Measurements from ENCODE around the gene ZC3HAV1. TPM values are rescaled to one million over a fixed set of nuclear protein-coding genes. Genes with fewer than 3 reads are reported as not detected.
"Not testable (repeated sequence)": the region's sequence is repeated elsewhere in the genome, so short reads cannot be mapped to it uniquely, and the experiment has no call there.

The ZC3HAV1 gene
- total RNA-seq, 6 donors from 2014 or later: 30.2 to 47.6 (median 33.5) TPM

DNA sequence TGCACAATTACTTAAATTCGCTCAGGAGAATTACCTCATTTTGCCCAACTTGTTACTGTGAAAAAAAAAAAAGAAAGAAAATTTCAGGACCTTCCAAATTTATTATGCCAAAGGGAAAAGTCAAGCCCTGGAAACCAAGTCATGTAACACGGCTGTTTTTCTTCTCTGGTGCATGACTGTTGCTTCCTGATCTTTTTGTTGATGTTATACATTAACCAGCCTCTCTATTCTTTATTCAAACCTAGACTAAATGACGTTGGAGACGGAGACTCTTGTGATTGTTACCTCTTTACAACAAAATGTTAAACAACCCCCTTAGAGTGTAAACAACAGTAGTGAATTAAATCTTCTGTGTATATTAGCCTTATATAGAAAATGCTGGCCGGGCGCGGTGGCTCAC lies 16.1 kb upstream of the ZC3HAV1 start:
- ATAC-seq (ENCODE audit: low FRiP score in 2 of 2) (no peak), DNase-seq (no peak)
- no peaks in the 10 kb centered on the region for H3K36me3 ChIP-seq
- TF ChIP-seq POLR2AphosphoS5 (IDR thresholded peaks at IDR 0.05) (no peak), EP300 (IDR thresholded peaks at IDR 0.05) (no peak), POLR2A (IDR thresholded peaks at IDR 0.05) (no peak)
- TF ChIP-seq, protein P1, sequence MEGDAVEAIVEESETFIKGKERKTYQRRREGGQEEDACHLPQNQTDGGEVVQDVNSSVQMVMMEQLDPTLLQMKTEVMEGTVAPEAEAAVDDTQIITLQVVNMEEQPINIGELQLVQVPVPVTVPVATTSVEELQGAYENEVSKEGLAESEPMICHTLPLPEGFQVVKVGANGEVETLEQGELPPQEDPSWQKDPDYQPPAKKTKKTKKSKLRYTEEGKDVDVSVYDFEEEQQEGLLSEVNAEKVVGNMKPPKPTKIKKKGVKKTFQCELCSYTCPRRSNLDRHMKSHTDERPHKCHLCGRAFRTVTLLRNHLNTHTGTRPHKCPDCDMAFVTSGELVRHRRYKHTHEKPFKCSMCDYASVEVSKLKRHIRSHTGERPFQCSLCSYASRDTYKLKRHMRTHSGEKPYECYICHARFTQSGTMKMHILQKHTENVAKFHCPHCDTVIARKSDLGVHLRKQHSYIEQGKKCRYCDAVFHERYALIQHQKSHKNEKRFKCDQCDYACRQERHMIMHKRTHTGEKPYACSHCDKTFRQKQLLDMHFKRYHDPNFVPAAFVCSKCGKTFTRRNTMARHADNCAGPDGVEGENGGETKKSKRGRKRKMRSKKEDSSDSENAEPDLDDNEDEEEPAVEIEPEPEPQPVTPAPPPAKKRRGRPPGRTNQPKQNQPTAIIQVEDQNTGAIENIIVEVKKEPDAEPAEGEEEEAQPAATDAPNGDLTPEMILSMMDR (IDR thresholded peaks at IDR 0.05): no peak
- H3K4me1 ChIP-seq: no peaks in the 10 kb centered on the region
- no peak overlapping the region for H3K4me3 ChIP-seq
- H3K9me3 ChIP-seq: no peaks in the 10 kb centered on the region
- 77 to 86% methylated on average over 7 of the region's 7 CpGs for WGBS, 2 donors
- H3K27ac ChIP-seq: no peak overlapping the region
- no peaks in the 10 kb centered on the region for H3K27me3 ChIP-seq

DNA sequence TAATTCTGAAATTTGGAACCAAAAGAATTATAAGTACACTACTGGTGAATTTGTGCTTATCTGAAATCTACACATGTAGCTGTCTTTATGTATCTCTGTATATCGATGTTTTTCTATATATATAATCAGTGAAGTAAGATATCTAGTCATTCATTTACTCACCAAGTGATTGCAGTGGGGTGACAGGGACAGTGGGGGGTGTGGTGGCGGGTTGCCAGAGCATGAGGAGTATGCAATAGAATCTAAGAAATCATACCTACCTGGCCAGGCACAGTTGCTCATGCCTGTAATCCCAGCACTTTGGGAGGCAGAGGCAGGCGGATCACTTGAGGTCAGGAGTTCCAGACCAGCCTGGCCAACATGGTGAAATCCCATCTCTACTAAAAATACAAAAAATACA lies 15.5 kb upstream of the ZC3HAV1 start:
- not testable (repeated sequence) for H3K4me1 ChIP-seq; H3K9me3 ChIP-seq; H3K27ac ChIP-seq; DNase-seq; H3K36me3 ChIP-seq; ATAC-seq (ENCODE audit: low FRiP score in 2 of 2); H3K27me3 ChIP-seq; H3K4me3 ChIP-seq
- WGBS, 2 donors: 85 to 87% methylated on average over 3 of the region's 3 CpGs

DNA sequence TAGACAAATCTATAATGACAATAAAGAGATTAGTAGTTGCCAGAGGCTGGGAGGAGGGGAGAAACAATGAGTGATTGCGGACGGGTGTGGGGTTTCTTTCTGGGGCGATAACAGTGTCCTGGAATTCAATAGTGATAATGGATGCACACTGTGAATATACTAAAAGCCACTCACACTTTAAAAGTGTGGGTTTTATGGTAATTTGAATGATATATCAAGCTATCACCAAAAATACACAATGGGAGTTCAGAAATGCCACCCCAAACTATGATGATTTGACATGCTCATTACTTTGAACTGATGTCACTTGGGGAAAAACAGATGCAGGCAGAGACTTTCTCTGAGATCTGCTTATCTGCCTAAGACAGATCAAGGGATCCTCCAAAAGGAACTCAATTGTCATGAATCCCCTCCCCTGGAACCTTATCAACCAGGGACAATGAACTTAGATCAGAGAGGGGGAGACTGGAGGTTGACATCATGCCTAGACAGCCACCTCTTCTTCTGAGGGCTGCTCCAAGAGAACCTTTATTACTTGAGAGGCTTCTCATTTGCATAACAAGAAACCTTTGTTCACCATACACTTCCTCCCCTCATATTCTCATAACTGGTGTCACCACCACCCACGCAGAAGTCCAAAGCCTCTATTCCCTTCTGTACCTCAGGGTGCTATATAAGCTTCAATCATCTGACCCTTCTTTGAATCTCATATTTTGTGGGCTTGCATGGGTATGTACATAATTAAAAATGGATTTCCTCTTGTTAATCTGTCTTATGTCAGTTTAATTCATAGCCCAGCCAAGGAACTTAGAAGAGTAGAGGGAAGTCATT lies 14.8 kb upstream of the ZC3HAV1 start:
- WGBS, 2 donors: 80 to 86% methylated on average over 4 of the region's 4 CpGs

DNA sequence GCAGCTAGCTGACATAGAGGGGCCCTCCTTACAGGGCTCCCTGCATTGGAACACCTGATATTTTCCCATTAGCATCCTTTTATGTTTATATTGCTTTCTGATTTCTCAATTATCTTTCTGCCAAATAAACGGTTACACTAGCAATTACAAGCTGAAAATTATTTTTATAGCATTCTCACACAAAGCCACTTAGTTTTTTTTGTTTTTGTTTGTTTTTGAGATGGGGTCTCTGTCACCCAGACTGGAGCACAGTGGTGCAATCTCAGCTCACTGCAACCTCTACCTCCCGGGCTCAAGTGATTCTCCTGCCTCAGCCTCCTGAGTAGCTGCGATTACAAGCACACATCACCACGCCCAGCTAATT lies 9.9 kb upstream of the ZC3HAV1 start:
- Histone ChIP-seq H3K36me3 (no peaks in the 10 kb centered on the region), H3K4me3 (no peak overlapping the region), H3K27ac (peak overlapping the region in 1 of 4 donors; percentile 77), H3K27me3 (no peaks in the 10 kb centered on the region), H3K9me3 (no peaks in the 10 kb centered on the region), H3K4me1 (peaks cover 0 to 15% (median 2%) of the 10 kb centered on the region in 4 donors)
- no peak for DNase-seq
- WGBS, 2 donors: 82 to 83% methylated on average over 4 of the region's 4 CpGs
- no peak for ATAC-seq (ENCODE audit: low FRiP score in 2 of 2)
- TF ChIP-seq, protein P1 (IDR thresholded peaks at IDR 0.05): no peak

More for the DNA sequence above, 14.8 kb upstream of the ZC3HAV1 start:
- TF ChIP-seq POLR2AphosphoS5 (IDR thresholded peaks at IDR 0.05) (no peak), EP300 (IDR thresholded peaks at IDR 0.05) (no peak), POLR2A (IDR thresholded peaks at IDR 0.05) (no peak)
- TF ChIP-seq, protein P1 (IDR thresholded peaks at IDR 0.05): no peak
- Histone ChIP-seq H3K27ac (no peak overlapping the region), H3K9me3 (no peaks in the 10 kb centered on the region), H3K36me3 (no peaks in the 10 kb centered on the region), H3K27me3 (no peaks in the 10 kb centered on the region), H3K4me3 (no peak overlapping the region), H3K4me1 (peaks cover 0 to 2% (median 0%) of the 10 kb centered on the region in 4 donors)
- DNase-seq (no peak), ATAC-seq (ENCODE audit: low FRiP score in 2 of 2) (no peak)

DNA sequence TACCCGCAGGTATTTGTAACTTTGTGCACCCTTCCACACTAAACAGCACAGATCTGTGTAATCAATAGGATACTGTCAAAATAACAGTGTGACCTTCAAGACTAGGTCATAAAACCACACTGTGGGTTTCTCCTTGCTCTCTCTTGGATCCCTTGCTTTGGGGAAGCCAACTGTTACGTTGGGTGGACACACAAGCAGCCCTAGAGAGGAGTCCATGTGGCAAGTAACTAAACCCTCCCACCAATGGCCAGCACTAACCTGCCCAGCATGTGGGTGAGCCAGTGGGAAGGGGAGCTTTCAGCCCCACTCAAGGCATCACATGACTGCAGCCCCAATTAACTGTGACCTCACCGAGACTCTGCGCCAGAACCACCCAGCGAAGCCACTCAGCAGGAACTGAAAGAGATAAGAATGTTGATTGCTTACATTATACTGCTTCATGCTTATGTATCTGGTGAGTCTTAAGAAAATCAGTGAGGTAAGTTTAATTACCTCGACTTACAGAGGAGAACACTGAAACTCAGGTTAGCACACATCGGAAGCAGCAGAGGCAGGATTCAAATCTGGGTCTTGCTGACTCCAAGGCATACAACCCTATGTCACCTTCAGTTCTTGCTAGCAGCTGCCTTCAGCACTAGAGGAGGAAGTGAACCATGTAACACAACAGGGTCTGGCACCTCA lies 9.4 kb upstream of the ZC3HAV1 start:
- H3K27ac ChIP-seq: peak overlapping the region; percentile 16 to 77 (median 60)
- no peaks in the 10 kb centered on the region for H3K36me3 ChIP-seq

More for the DNA sequence above, 9.4 kb upstream of the ZC3HAV1 start:
- no peak for DNase-seq
- no peaks in the 10 kb centered on the region for H3K27me3 ChIP-seq
- H3K9me3 ChIP-seq: no peaks in the 10 kb centered on the region
- no peak for TF ChIP-seq POLR2A (IDR thresholded peaks at IDR 0.05)
- TF ChIP-seq, protein P1 (IDR thresholded peaks at IDR 0.05): no peak
- TF ChIP-seq POLR2AphosphoS5 (IDR thresholded peaks at IDR 0.05): no peak
- no peak for TF ChIP-seq EP300 (IDR thresholded peaks at IDR 0.05)
- peaks cover 0 to 15% (median 2%) of the 10 kb centered on the region in 4 donors for H3K4me1 ChIP-seq
- no peak overlapping the region for H3K4me3 ChIP-seq
- peak; percentile 35 to 49 for ATAC-seq (ENCODE audit: low FRiP score in 2 of 2)
- 45 to 61% methylated on average over 7 of the region's 7 CpGs for WGBS, 2 donors

All from upper lobe of left lung (tissue), 6 donors.